ENCODE measurements around the gene TFDP3.

The TFDP3 gene

DNA sequence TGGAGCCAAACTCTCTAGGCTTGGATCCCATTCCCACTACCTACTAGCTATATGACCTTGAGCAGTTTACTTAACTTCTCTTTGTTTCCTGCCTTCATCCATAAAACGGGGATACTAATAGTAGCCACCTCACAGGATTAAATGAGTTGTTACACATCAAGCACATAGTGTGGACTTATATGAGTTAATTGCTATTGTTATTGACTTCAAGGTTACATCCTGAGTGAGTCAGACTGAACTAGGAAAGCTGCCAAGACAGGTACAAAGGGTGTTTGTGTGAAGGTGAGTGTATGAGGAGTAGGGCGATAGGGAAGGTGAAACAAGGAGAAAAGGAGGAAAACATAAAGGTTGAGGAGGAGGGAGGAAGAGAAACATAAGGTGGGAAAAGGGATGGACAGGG is 32.2 kb downstream of the TFDP3 start:
- DNase-seq (ENCODE audit: low read depth) = no peak

DNA sequence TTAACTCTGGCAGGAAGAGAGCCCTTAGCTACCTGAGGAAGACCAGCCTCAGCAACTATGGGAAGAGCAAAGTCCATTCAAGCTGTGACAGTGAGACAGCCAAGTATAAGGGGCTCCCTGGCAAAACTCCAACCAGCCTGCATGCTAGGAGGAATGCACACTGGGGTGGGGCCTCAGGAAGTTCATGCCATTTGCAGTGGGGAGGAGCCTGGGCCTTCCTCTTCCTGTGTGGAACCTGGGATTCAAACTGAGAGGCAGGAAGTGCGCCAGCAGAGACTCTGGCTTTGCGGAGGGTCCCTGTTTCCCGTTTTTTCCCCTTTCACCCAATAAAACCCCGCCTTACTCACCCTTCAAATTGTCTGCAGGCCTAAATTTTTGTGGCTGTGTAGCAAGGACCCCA is 33.0 kb downstream of the TFDP3 start:
- DNase-seq (ENCODE audit: low read depth) = no peak

DNA sequence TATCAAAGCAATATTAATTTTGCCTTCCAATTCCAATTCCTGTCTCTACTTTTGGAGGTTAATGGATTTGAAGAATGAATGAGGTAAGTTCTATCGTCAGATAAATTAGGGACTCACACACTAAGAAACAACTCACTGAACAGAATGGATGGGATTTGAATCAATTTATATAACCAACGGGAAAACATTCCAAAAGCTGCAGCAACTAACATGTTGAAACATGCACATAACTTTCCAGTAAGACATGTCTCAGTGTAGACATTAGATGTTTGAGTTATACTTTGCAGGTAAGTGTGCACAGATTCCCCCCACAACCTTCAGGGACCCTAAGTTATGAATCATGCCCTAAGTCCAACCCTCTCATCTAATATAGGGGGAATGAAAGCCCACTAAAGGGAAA is 34.3 kb downstream of the TFDP3 start:
- DNase-seq (ENCODE audit: low read depth) = no peak

DNA sequence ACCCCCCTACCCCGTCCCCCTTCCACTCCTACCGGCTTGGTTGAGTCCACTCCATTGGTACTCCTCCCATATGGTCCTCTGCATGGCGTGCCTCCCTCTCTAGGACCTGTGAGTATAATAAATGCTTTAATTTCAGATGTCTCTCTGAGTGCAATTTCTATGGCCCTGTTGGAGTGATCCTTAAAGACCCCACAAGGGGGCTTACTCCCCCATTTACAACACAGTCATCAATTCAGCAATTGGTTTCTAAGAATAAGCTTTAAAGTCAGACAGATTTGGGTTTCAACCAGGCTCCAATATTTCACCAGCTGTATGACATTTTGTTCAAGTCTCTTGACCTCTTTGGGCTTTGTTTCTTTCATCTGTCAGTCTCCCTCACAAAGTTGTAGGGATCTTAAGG is 38.7 kb downstream of the TFDP3 start:
- DNase-seq (ENCODE audit: low read depth) = no peak

DNA sequence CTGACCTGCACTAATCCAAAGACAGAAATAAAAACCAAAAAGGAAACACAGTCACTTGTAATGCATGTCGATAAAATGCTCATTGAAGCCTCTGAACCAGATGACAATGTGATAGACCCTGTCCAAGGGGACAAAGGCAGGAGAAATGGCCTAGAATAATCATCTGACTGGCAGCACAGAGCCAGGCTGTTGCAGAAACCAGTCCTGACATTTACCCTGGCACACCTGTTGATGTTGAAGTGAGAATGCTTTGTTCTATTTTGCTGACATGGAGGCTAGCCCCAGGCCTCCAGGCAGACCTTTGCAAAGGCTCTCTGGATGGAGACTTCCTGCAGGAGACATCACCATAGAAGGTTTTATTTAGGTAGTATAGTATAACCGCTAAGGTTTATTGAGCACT is 41.0 kb downstream of the TFDP3 start:
- no peak for DNase-seq (ENCODE audit: low read depth)

DNA sequence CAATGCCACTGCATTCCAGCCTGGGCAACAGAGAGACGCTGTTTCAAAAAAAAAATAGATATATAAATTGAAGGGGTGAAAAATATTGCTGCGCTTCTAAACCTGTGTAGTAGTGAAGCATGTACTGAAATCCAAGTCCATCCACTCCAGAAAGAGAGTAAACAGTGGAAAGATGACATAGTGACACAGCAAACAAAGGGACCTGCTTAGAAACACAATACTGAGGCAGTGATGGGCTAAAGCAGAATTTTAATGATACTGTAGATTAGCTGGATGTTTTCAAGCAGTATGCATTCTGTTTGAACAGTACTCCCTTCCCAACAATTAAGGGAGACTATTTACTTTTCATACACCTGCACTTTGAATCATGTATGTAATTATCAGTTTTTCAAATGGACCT is 42.5 kb downstream of the TFDP3 start:
- no peak for DNase-seq (ENCODE audit: low read depth)

DNA sequence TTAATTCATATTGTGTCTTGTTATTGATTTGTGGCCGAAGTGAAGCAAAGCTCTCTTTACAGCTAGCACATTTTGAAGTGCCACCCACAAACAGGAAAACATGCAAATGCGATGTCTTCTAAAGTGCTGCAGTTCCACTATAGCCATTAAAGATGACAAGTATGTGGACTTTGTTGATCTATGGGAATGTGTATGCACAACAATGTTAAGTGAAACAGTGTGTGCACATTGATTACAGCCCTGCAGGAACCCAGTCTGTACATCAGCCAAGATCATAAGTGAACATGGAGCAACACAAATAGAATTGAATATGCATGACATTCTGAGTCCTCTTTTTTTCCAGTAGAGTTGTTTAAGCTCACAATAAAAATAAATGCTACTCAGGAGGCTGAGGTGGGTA is 43.0 kb downstream of the TFDP3 start:
- DNase-seq (ENCODE audit: low read depth) = no peak

DNA sequence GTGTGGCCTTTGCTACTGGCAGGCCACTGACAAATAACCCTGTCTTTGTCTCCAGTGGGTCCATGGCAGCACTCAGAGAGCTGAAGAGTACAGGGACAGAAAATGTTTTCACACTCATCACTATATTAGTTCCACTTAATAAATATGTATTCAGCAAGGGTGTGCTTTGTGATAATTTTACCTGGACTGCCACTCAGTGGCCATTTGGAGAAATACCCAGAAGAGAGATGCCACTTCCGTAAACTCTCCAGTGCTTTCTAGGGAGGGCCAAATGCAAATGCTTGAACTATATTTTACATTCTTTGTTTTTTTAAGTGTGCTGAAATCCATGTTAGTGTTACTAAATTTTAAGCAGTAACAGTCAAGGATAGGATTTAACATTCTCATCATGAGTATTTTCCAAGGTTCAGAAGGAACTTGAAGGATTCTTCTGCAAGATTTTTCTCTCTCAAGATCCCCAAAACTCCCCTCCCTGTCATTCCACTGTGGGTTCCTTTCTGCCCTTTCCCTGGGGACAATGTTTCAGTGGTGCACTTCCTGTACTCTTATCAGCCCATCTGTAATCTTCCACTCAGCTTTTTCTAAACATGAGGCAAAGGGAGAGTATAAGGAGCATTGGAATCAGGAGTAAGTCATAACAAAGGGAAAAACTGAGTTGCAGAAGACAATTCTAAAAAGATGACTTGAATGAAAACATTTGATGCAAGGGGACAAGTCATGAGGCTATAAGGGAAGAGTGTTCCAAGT is 46.0 kb downstream of the TFDP3 start:
- no peak for DNase-seq (ENCODE audit: low read depth)
